ENCODE results near the gene TNS3.

- TF ChIP-seq POLR2A (IDR thresholded peaks at IDR 0.05; ENCODE audit: low read length) (no peak), GATA1 (IDR thresholded peaks at IDR 0.05; ENCODE audit: low read depth, low read length) (no peak)
These were observed 134.1 kb downstream of the TNS3 start for GRCh38 chr7:47447621-47448349.
